ENCODE data around the gene ANAPC7. TPM values are rescaled to one million over a fixed set of nuclear protein-coding genes. Genes with fewer than 3 reads are reported as not detected.
"Not testable (repeated sequence)": the region's sequence is repeated elsewhere in the genome, so short reads cannot be mapped to it uniquely, and the experiment has no call there.

ANAPC7 gene
- total and polyA plus RNA-seq, 2 donors from 2014 or later = 31.3 to 47.8 TPM

GRCh38 chr12:110431957-110432587, 28.6 kb upstream of the ANAPC7 start:
- Histone ChIP-seq H3K27me3 (ENCODE audit: control insufficient read depth, insufficient read depth, low read length) (no peaks in the 10 kb centered on the region), H3K4me1 (ENCODE audit: control insufficient read depth in 2 of 3, insufficient read depth in 2 of 3, low read depth in 1 of 3, low read length in 3 of 3) (no peaks in the 10 kb centered on the region), H3K36me3 (ENCODE audit: control insufficient read depth in 2 of 3, insufficient read depth in 3 of 3, low read length in 3 of 3) (peaks cover 8 to 15% (median 8%) of the 10 kb centered on the region in 3 donors), H3K27ac (ENCODE audit: low read depth in 2 of 2, low read length in 2 of 2) (no peak overlapping the region), H3K9me3 (ENCODE audit: control insufficient read depth in 2 of 3, insufficient read depth in 1 of 3, low read length in 3 of 3) (no peaks in the 10 kb centered on the region), H3K9ac (ENCODE audit: low read length in 3 of 3) (no peak overlapping the region), H3K4me3 (ENCODE audit: low read length in 3 of 3) (peak overlapping the region in 1 of 3 donors; percentile 20)
- DNase-seq (no peak), FAIRE-seq (peak; percentile 72)
- TF ChIP-seq CTCF (IDR thresholded peaks at IDR 0.05; ENCODE audit: borderline replicate concordance, extremely low read depth, insufficient read depth) = no peak
- intact Hi-C loops (cut with DNase I) = no loop called here

- H3K27ac ChIP-seq (ENCODE audit: low read depth in 2 of 2, low read length in 2 of 2); H3K9me3 ChIP-seq (ENCODE audit: control insufficient read depth in 2 of 3, insufficient read depth in 1 of 3, low read length in 3 of 3); H3K27me3 ChIP-seq (ENCODE audit: control insufficient read depth, insufficient read depth, low read length); DNase-seq; H3K36me3 ChIP-seq (ENCODE audit: control insufficient read depth in 2 of 3, insufficient read depth in 3 of 3, low read length in 3 of 3); FAIRE-seq; H3K4me3 ChIP-seq (ENCODE audit: low read length in 3 of 3); H3K4me1 ChIP-seq (ENCODE audit: control insufficient read depth in 2 of 3, insufficient read depth in 2 of 3, low read depth in 1 of 3, low read length in 3 of 3); H3K9ac ChIP-seq (ENCODE audit: low read length in 3 of 3): not testable (repeated sequence)
- intact Hi-C loops (cut with DNase I) = loop anchor here (10.0 kb wide), 1 partner anchor 335 kb away; no protein-coding TSS in a partner anchor
Measured at GRCh38 chr12:110429676-110430075, 26.2 kb upstream of the ANAPC7 start.

GRCh38 chr12:110426406-110426805, 22.9 kb upstream of the ANAPC7 start:
- DNase-seq (no peak), FAIRE-seq (no peak)
- Histone ChIP-seq H3K9me3 (ENCODE audit: control insufficient read depth in 2 of 3, insufficient read depth in 1 of 3, low read length in 3 of 3) (no peaks in the 10 kb centered on the region), H3K27me3 (ENCODE audit: control insufficient read depth, insufficient read depth, low read length) (no peaks in the 10 kb centered on the region), H3K9ac (ENCODE audit: low read length in 3 of 3) (no peak overlapping the region), H3K27ac (ENCODE audit: low read depth in 2 of 2, low read length in 2 of 2) (no peak overlapping the region), H3K36me3 (ENCODE audit: control insufficient read depth in 2 of 3, insufficient read depth in 3 of 3, low read length in 3 of 3) (no peaks in the 10 kb centered on the region), H3K4me1 (ENCODE audit: control insufficient read depth in 2 of 3, insufficient read depth in 2 of 3, low read depth in 1 of 3, low read length in 3 of 3) (no peaks in the 10 kb centered on the region), H3K4me3 (ENCODE audit: low read length in 3 of 3) (no peak overlapping the region)
- no peak for TF ChIP-seq CTCF (IDR thresholded peaks at IDR 0.05; ENCODE audit: borderline replicate concordance, extremely low read depth, insufficient read depth)
- intact Hi-C loops (cut with DNase I) = loop anchor here (10.0 kb wide), 1 partner anchor 332 kb away; no protein-coding TSS in a partner anchor

GRCh38 chr12:110424237-110424636, 20.7 kb upstream of the ANAPC7 start:
- H3K36me3 ChIP-seq (ENCODE audit: control insufficient read depth in 2 of 3, insufficient read depth in 3 of 3, low read length in 3 of 3) = no peaks in the 10 kb centered on the region
- H3K4me1 ChIP-seq (ENCODE audit: control insufficient read depth in 2 of 3, insufficient read depth in 2 of 3, low read depth in 1 of 3, low read length in 3 of 3) = no peaks in the 10 kb centered on the region
- no peaks in the 10 kb centered on the region for H3K9me3 ChIP-seq (ENCODE audit: control insufficient read depth in 2 of 3, insufficient read depth in 1 of 3, low read length in 3 of 3)
- H3K27me3 ChIP-seq (ENCODE audit: control insufficient read depth, insufficient read depth, low read length) = no peaks in the 10 kb centered on the region
- no peak overlapping the region for H3K9ac ChIP-seq (ENCODE audit: low read length in 3 of 3)
- TF ChIP-seq CTCF (IDR thresholded peaks at IDR 0.05; ENCODE audit: borderline replicate concordance, extremely low read depth, insufficient read depth) = no peak
- intact Hi-C loops (cut with DNase I) = loop anchor here (10.0 kb wide), 1 partner anchor 329 kb away; no protein-coding TSS in a partner anchor
- H3K27ac ChIP-seq (ENCODE audit: low read depth in 2 of 2, low read length in 2 of 2) = no peak overlapping the region
- no peak overlapping the region for H3K4me3 ChIP-seq (ENCODE audit: low read length in 3 of 3)
- no peak for DNase-seq
- no peak for FAIRE-seq

All from kidney (tissue), 14 donors.